Sigmoid colon (tissue), 7 donors: Measurements from ENCODE around the gene PARD3. TPM values are rescaled to one million over a fixed set of nuclear protein-coding genes. Genes with fewer than 3 reads are reported as not detected.

Experiments used
- DNase-seq: peaks from one replicate; pipeline ENCODE4 v3.0.0-alpha.2; 2019
- H3K27ac ChIP-seq, 4 donors: fragments of 200-600 bp; sonication (generic); one replicate each; pipeline ENCODE4 v1.5.1; 2016 to 2019; ENCODE audit warnings: mild to moderate bottlenecking in 1 of 4
- H3K27me3 ChIP-seq, 3 donors: fragments of 200-600 bp; sonication (generic); one replicate each; pipeline ENCODE4 v1.5.1; 2019; ENCODE audit warnings: mild to moderate bottlenecking in 1 of 3
- H3K36me3 ChIP-seq, 4 donors: fragments of 200-600 bp; sonication (generic); one replicate each; pipeline ENCODE4 v1.5.1; 2016 to 2019
- H3K4me1 ChIP-seq, 4 donors: fragments of 200-600 bp; sonication (generic); one replicate each; pipeline ENCODE4 v1.5.1; 2017 to 2019
- H3K4me3 ChIP-seq, 4 donors: fragments of 200-600 bp; sonication (generic); one replicate each; pipeline ENCODE4 v1.5.1; 2017 to 2019; ENCODE audit warnings: mild to moderate bottlenecking in 2 of 4, moderate library complexity in 1 of 4
- H3K9me3 ChIP-seq, 4 donors: fragments of 200-600 bp in 3 of 4; sonication (generic) in 3 of 4; one replicate each; pipeline versions ENCODE4 v1.5.1 to v1.6.1; 2013 to 2019
- CTCF ChIP-seq, 4 experiments: fragments of 450-650 bp in 3 of 4; fragments of 200-600 bp in 1 of 4; IDR thresholded peaks; one replicate each; pipeline ENCODE4 v1.5.1; 2016 to 2019; ENCODE audit warnings: antibody characterized with exemption in 4 of 4, mild to moderate bottlenecking in 3 of 4, moderate library complexity in 2 of 4
- EP300 ChIP-seq, 4 donors: sonication (generic); formaldehyde crosslinking; IDR thresholded peaks; one replicate each; pipeline ENCODE4 v1.6.1; 2017; ENCODE audit warnings: antibody characterized with exemption in 4 of 4
- POLR2A ChIP-seq, 2 donors: fragments of 450-650 bp; IDR thresholded peaks; one replicate each; pipeline ENCODE4 v1.6.1; 2016; ENCODE audit warnings: antibody characterized with exemption in 2 of 2, mild to moderate bottlenecking in 2 of 2, moderate library complexity in 2 of 2
- POLR2AphosphoS5 ChIP-seq, 4 donors: sonication (generic); formaldehyde crosslinking; IDR thresholded peaks; one replicate each; pipeline ENCODE4 v1.6.1; 2017; ENCODE audit warnings: antibody characterized with exemption in 4 of 4
- WGBS, 2 donors: extraction: QIAGEN DNeasy Blood & Tissue Kit; methylation state at CpG; one replicate each; pipeline ENCODE4 v1.1.7; 2013; 5-methylcytosine and 5-hydroxymethylcytosine counted together
- intact Hi-C: fragments of 100-400 bp; cut with DNase I; formaldehyde crosslinking; loops from one replicate; pipeline ENCODE4 v1.15.1; 2023
- polyA plus RNA-seq, 3 donors: library from polyadenylated mRNA; stranded (reverse); fragments of 200-250 nt; gene quantifications; one replicate each; pipeline ENCODE4 v1.2.3, GENCODE V29; 2013
- total RNA-seq, 4 donors: library from RNA; depleted of rRNA; stranded (reverse); fragments of >200 nt; gene quantifications; one replicate each; pipeline ENCODE4 v1.1.0, GENCODE V29; 2016
- donor health status: healthy with polysubstance abuse.
- donor health status: Bipolar disorder and iron deficiency.
- donor health status: healthy.

Gene PARD3
- total and polyA plus RNA-seq, 7 donors, result 17.5 to 96.4 (median 75.9) TPM

GRCh38 chr10:34203966-34204630 lies 611.0 kb downstream of the PARD3 start:
- Histone ChIP-seq H3K4me3 (no peak overlapping the region), H3K36me3 (no peaks in the 10 kb centered on the region), H3K27ac (no peak overlapping the region), H3K27me3 (no peaks in the 10 kb centered on the region), H3K9me3 (no peaks in the 10 kb centered on the region), H3K4me1 (peaks cover 0 to 6% (median 2%) of the 10 kb centered on the region in 4 donors)
- intact Hi-C loops, result no loop called here
- TF ChIP-seq POLR2AphosphoS5 (IDR thresholded peaks at IDR 0.05) (no peak), POLR2A (IDR thresholded peaks at IDR 0.05) (no peak), CTCF (IDR thresholded peaks at IDR 0.05) (no peak), EP300 (IDR thresholded peaks at IDR 0.05) (no peak)
- no peak for DNase-seq
- WGBS, 2 donors, result 76 to 93% methylated on average over 7 of the region's 7 CpGs

GRCh38 chr10:34200355-34200901 lies 614.7 kb downstream of the PARD3 start:
- H3K4me1 ChIP-seq, result peaks cover 0 to 13% (median 9%) of the 10 kb centered on the region in 4 donors
- H3K9me3 ChIP-seq, result no peaks in the 10 kb centered on the region
- H3K4me3 ChIP-seq, result no peak overlapping the region
- no peaks in the 10 kb centered on the region for H3K36me3 ChIP-seq
- H3K27ac ChIP-seq, result no peak overlapping the region
- no peak for DNase-seq
- no peak for TF ChIP-seq EP300 (IDR thresholded peaks at IDR 0.05)
- no peak for TF ChIP-seq POLR2A (IDR thresholded peaks at IDR 0.05)
- TF ChIP-seq CTCF (IDR thresholded peaks at IDR 0.05), result no peak
- WGBS, 2 donors, result 28 to 58% methylated on average over 4 of the region's 4 CpGs
- no peaks in the 10 kb centered on the region for H3K27me3 ChIP-seq
- intact Hi-C loops, result no loop called here

- no peak overlapping the region for H3K27ac ChIP-seq
- intact Hi-C loops, result no loop called here
- WGBS, 2 donors, result 93 to 96% methylated on average over 2 of the region's 2 CpGs
- no peak overlapping the region for H3K4me3 ChIP-seq
- H3K4me1 ChIP-seq, result peaks cover 0 to 28% (median 20%) of the 10 kb centered on the region in 4 donors
- no peak for TF ChIP-seq POLR2A (IDR thresholded peaks at IDR 0.05)
- TF ChIP-seq CTCF (IDR thresholded peaks at IDR 0.05), result no peak
- no peak for TF ChIP-seq POLR2AphosphoS5 (IDR thresholded peaks at IDR 0.05)
- TF ChIP-seq EP300 (IDR thresholded peaks at IDR 0.05), result no peak
- no peaks in the 10 kb centered on the region for H3K9me3 ChIP-seq
- DNase-seq, result no peak
- no peaks in the 10 kb centered on the region for H3K27me3 ChIP-seq
- no peaks in the 10 kb centered on the region for H3K36me3 ChIP-seq
Measured at GRCh38 chr10:34198953-34199352, 616.1 kb downstream of the PARD3 start.

GRCh38 chr10:34196058-34196433 lies 619.0 kb downstream of the PARD3 start:
- WGBS, 2 donors, result 97% methylated on average over 3 of the region's 3 CpGs
- no peaks in the 10 kb centered on the region for H3K9me3 ChIP-seq
- H3K27ac ChIP-seq, result no peak overlapping the region
- H3K36me3 ChIP-seq, result no peaks in the 10 kb centered on the region
- H3K4me3 ChIP-seq, result no peak overlapping the region
- H3K27me3 ChIP-seq, result no peaks in the 10 kb centered on the region
- TF ChIP-seq POLR2AphosphoS5 (IDR thresholded peaks at IDR 0.05) (no peak), EP300 (IDR thresholded peaks at IDR 0.05) (no peak), CTCF (IDR thresholded peaks at IDR 0.05) (no peak), POLR2A (IDR thresholded peaks at IDR 0.05) (no peak)
- no peak for DNase-seq
- H3K4me1 ChIP-seq, result peaks cover 0 to 45% (median 26%) of the 10 kb centered on the region in 4 donors
- intact Hi-C loops, result no loop called here
